ENCODE results near the gene TMEM131L. TPM values are rescaled to one million over a fixed set of nuclear protein-coding genes. Genes with fewer than 3 reads are reported as not detected.

TMEM131L gene
- polyA plus RNA-seq, 3 donors = 11.2 to 58.3 (median 26.0) TPM

GRCh38 chr4:153520227-153520626, 54.1 kb downstream of the TMEM131L start:
- Histone ChIP-seq H3K36me3 (replicated peaks in 1 of 2; ENCODE audit: control insufficient read depth in 1 of 2, insufficient read depth in 2 of 2, low read length in 2 of 2) (peaks cover 8 to 26% of the 10 kb centered on the region in 2 donors), H3K9me3 (replicated peaks in 1 of 2; ENCODE audit: control insufficient read depth in 1 of 2, insufficient read depth in 1 of 2, low read length in 2 of 2) (no peaks in the 10 kb centered on the region), H3K79me2 (ENCODE audit: insufficient read depth, low read length) (peaks cover 96% of the 10 kb centered on the region), H4K20me1 (ENCODE audit: insufficient read depth, low read length) (peaks cover 100% of the 10 kb centered on the region), H3K4me3 (replicated peaks in 1 of 3; ENCODE audit: low read depth in 2 of 3, low read length in 3 of 3) (no peak overlapping the region), H3K27ac (ENCODE audit: low read depth in 1 of 2, low read length in 2 of 2) (peak overlapping the region in 1 of 2 donors; percentile 45), H3K9ac (ENCODE audit: insufficient read depth, low read length, poor library complexity, severe bottlenecking) (no peak overlapping the region), H3K27me3 (ENCODE audit: control insufficient read depth in 2 of 2, insufficient read depth in 2 of 2, low read length in 2 of 2) (no peaks in the 10 kb centered on the region), H2AFZ (ENCODE audit: insufficient read depth, low read depth, low read length, poor library complexity, severe bottlenecking) (no peak overlapping the region), H3K4me2 (replicated peaks; ENCODE audit: extremely low read depth, low read length, poor library complexity, severe bottlenecking) (no peak overlapping the region), H3K4me1 (ENCODE audit: control insufficient read depth in 1 of 2, insufficient read depth in 2 of 2, low read length in 2 of 2) (peaks cover 61 to 70% of the 10 kb centered on the region in 2 donors)
- Mint-ChIP-seq H3K9me3 (no peaks in the 10 kb centered on the region), H3K27me3 (ENCODE audit: low read depth in 3 of 3) (peaks cover 0 to 2% (median 1%) of the 10 kb centered on the region in 3 donors), H3K4me1 (peaks cover 73% of the 10 kb centered on the region), H3K4me3 (no peak overlapping the region), H3K27ac (peak overlapping the region in 6 of 7 donors; percentile 38 to 79 (median 64)), H3K36me3 (peaks cover 29 to 34% of the 10 kb centered on the region in 2 donors)
- DNase-seq = no peak
- WGBS (ENCODE audit: insufficient coverage) = 92% methylated on average over 2 of the region's 4 CpGs
- intact Hi-C loops (cut with micrococcal nuclease) = no loop called here
- TF ChIP-seq CTCF (IDR thresholded peaks at IDR 0.05) = no peak

GRCh38 chr4:153520801-153521329, 54.7 kb downstream of the TMEM131L start:
- Histone ChIP-seq H4K20me1 (ENCODE audit: insufficient read depth, low read length) (peaks cover 100% of the 10 kb centered on the region), H3K9ac (ENCODE audit: insufficient read depth, low read length, poor library complexity, severe bottlenecking) (no peak overlapping the region), H3K36me3 (replicated peaks in 1 of 2; ENCODE audit: control insufficient read depth in 1 of 2, insufficient read depth in 2 of 2, low read length in 2 of 2) (peaks cover 8 to 26% of the 10 kb centered on the region in 2 donors), H3K4me2 (replicated peaks; ENCODE audit: extremely low read depth, low read length, poor library complexity, severe bottlenecking) (peak overlapping the region; percentile 11), H3K9me3 (replicated peaks in 1 of 2; ENCODE audit: control insufficient read depth in 1 of 2, insufficient read depth in 1 of 2, low read length in 2 of 2) (no peaks in the 10 kb centered on the region), H3K4me1 (ENCODE audit: control insufficient read depth in 1 of 2, insufficient read depth in 2 of 2, low read length in 2 of 2) (peaks cover 66 to 74% of the 10 kb centered on the region in 2 donors), H3K4me3 (replicated peaks in 1 of 3; ENCODE audit: low read depth in 2 of 3, low read length in 3 of 3) (no peak overlapping the region), H3K27ac (ENCODE audit: low read depth in 1 of 2, low read length in 2 of 2) (peak overlapping the region; percentile 6 to 45), H3K79me2 (ENCODE audit: insufficient read depth, low read length) (peaks cover 96% of the 10 kb centered on the region), H2AFZ (ENCODE audit: insufficient read depth, low read depth, low read length, poor library complexity, severe bottlenecking) (no peak overlapping the region), H3K27me3 (ENCODE audit: control insufficient read depth in 2 of 2, insufficient read depth in 2 of 2, low read length in 2 of 2) (no peaks in the 10 kb centered on the region)
- H3K4me3 Mint-ChIP-seq = peak overlapping the region; percentile 3 to 20
- peaks cover 29 to 36% of the 10 kb centered on the region in 2 donors for H3K36me3 Mint-ChIP-seq
- DNase-seq = peak in 1 of 3 donors; percentile 54
- H3K27ac Mint-ChIP-seq = peak overlapping the region; percentile 45 to 86 (median 74)
- intact Hi-C loops (cut with micrococcal nuclease) = no loop called here
- 67% methylated on average over 5 of the region's 8 CpGs for WGBS (ENCODE audit: insufficient coverage)
- H3K9me3 Mint-ChIP-seq = no peaks in the 10 kb centered on the region
- peaks cover 0 to 2% (median 1%) of the 10 kb centered on the region in 3 donors for H3K27me3 Mint-ChIP-seq (ENCODE audit: low read depth in 3 of 3)
- no peak for TF ChIP-seq CTCF (IDR thresholded peaks at IDR 0.05)
- H3K4me1 Mint-ChIP-seq = peaks cover 75% of the 10 kb centered on the region

Measured in CD14-positive monocyte (primary cell).